ENCODE results near the gene HOXA2.

HOXA2 gene

DNA sequence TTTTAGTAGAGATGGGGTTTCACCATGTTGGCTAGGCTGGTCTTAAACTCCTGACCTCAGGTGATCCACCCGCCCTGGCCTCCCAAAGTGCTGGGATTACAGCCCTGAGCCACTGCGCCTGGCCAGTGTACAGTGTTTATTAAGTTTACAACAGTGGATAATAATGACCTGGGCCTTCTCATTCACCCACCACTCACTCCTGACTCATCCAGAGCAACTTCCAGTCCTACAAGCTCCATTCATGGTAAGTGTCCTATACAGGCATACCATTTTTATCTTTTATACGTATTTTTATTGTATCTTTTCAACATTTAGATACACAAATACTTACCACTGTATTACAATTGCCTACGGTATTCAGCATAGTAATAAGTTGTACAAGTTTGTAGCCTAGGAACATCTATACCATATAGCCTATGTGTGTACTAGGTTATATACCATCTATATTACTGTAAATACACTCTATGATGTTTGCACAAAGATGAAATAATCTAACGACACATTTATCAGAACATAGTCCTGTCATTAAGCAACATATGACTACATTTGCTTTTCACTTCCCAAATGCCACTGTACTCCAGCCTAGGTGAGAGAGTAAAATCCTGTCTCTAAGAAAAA is 23.8 kb downstream of the HOXA2 start:
- DNase-seq (ENCODE audit: low spot score), result no peak

DNA sequence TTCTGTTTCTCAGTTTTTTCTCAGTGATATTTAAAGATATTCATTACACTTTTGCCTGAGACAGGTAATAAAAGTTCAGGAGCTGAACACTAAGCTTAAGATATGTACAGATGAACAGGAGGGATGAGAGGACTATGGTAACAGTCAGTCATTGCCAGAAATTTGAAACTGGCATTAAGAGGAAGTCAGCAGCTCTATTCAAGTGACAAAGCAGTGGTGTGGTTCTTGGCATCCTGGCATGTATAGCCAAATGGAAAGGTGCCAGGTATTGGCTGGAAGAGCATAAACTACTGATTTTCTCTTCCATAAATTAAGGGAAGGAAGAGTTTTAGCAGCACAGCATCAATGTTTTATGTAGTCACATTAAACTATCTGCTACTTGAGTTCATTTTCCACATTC is 29.4 kb downstream of the HOXA2 start:
- no peak for DNase-seq (ENCODE audit: low spot score)

DNA sequence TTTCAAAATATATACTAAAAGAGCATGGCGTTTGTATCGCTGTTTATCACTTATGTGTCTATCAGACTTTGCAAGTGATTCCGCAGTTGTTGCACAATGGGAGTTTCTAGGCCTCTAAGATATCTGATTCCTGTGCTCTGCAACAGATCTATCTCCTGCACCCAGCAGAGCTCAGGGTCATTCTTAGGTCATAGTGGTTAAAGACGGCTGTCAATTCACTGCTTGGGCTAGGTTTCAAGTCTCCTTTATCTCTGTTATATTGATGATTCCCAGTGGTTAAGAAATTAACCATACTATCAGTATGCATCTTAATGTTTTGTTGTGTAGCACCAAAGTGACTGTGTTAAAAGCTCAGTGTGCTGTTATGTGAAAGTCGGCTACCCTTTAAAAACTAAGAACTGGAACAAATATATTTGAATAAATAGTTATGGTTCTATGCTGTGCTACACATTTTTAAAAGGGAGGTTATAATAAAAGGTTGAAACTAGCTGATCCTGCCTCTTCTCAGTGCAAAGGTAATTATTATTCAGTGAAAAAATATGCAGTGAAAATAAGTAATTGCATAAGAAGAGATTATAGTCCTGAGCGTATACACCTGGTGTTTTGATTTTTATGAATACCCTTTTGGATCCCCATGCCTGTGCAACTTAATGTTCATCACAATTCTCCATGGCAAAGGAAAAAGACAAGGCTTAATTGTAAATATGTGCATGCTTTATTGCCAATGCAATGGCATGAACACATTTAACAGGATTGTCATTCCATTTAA is 30.7 kb downstream of the HOXA2 start:
- DNase-seq (ENCODE audit: low spot score), result no peak

DNA sequence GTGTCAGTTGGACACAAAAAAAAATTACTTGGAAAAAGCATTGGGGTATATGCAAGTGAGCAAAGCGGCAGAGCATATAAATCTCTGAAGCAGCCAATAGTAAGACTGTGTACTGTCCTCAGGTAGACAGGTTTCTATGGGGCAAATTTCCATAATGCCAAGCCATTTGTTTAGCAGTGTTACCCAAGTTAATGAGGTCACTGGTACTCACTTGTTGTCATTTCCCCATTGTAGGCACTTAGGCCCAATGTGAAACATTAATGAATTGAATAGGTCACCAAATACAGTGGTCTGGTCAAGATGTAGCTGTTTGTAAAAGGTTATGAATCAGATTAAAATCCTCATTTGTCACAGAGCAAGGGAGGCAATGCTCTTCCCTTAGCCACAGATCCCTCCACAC is 34.2 kb downstream of the HOXA2 start:
- no peak for DNase-seq (ENCODE audit: low spot score)

DNA sequence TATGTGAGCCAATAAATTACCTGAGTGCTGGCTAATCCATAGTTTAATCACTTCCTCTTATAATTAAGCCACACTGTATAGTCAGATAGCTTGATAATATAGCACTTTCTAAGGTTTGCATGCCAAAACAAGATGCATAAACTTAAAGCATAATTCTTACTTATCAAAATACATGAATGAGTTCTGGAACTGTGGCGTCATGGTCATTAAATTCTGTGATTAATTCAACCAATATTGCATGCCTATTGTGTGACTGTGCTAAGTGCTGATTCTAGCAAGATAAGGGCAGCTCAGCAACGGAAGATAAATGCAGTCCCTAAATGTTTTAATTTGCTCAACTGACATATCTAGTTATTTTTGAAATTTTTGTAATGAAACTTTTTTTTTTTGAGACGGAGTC is 36.3 kb downstream of the HOXA2 start:
- no peak for DNase-seq (ENCODE audit: low spot score)

DNA sequence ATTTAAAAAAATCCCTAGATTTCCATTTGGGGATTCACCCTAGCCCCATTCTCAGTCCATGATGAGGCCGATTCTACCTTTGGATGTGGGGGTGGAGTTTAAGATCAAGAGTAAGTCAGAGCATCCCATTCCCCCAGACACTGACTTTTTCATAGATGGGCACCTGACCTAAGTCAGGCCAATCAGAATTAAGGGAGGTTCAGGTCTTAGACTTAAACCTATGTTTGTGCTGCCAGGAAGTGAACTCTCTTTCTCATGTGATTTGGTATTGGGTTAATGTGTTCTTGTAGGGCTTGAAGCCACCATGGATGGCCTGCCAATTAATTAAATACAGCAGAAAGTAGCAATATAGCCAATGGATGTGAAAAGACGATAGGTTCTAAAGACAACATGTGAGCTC is 36.8 kb downstream of the HOXA2 start:
- no peak for DNase-seq (ENCODE audit: low spot score)

DNA sequence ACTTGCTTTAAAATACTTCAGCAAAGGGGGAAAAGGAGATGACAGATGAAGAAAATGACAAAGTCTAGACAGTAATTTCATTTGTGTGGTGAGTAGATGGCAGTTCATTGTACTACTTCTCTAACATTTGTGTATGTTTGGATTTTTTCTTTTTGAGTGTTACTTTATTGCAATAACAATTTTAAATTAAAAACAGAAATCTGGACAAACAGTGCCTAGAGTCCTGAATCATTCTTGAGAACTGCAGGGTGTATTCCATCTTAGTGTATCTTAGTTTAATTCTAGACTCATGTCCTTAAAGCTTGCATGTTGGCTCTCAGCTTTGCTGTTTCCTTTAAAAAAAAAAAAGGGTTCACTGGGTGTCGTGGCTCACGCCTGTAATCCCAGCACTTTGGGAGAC is 37.8 kb downstream of the HOXA2 start:
- no peak for DNase-seq (ENCODE audit: low spot score)

DNA sequence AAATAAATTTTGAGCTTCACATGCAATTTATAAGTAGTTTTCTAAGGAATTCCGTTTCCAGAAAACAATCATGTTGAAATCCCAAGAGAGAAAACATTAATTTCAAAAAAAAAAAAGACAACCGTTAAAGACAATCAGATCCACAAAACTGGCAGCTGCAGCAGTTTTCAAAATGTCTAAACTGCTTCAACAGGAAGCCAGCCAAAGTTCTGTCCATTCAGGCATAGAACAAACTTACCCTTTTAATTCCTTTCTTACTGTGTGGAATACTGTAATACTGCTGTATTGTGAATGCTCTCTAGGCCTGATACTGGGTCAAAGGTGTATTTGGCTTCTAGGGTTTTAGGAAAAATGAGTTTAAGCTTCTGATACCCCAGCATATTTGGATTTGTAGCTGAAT is 38.3 kb downstream of the HOXA2 start:
- DNase-seq (ENCODE audit: low spot score), result no peak

DNA sequence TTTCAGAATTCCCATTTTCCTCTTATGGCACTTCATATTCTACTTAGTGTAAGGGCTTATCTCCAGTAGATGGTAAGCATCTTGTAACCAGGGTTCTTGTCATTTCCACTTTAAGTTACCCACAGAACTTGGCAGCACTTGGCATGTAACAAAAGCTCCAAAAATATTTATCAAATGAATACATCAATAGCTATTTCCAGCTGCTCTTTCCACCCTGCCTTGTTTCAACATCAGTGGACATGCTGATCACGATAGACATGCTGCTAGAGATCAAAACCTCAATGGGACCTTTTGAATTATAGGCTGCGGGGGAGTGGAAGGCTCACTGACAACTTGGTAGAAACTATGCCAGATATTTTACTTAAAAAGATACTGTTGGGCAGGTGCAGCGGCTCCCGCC is 39.5 kb downstream of the HOXA2 start:
- DNase-seq (ENCODE audit: low spot score), result no peak

DNA sequence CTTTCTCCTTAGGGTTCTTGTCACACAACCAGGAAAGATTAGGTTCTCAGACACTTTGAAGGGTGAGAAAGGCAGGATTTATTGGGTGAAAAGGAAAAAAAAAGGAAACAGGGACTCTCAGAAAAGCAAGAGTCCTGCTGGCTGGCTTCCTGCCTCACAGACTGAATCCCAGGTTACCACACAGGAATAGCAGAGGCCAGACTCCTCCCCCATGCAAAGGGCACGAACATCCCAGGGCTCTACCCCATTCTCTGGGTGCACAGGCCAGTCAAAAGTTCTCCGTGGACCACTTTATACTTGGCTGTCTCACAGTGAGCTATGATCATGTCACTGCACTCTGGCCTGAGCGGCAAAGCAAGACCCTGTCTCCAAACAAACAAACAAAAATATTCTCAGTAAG is 49.3 kb downstream of the HOXA2 start:
- DNase-seq (ENCODE audit: low spot score), result no peak

DNA sequence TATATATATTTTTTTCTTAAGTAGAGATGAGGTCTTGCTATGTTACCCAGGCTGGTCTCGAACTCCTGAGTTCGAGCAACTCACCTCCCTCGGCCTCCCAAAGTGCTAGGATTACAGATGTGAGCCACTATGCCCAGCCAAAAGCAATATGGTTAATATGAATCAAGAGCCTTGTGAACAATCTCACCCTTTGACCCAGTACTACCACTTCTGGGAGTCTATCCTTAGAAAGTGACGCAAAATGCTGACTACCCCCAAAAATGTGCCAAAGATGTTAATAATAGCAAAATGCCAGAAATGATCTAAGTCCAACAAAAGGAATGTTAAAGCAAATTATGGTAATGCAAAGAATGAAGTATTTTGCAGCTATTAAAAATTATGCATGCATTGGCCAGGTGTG is 51.0 kb downstream of the HOXA2 start:
- no peak for DNase-seq (ENCODE audit: low spot score)
